H1 (cell line): ENCODE data around the gene ZSWIM6. TPM values are rescaled to one million over a fixed set of nuclear protein-coding genes. Genes with fewer than 3 reads are reported as not detected.

Source experiments
- CHD2 ChIP-seq: IDR thresholded peaks from 2 replicates; pipeline ENCODE4 v1.6.1; 2012; ENCODE audit warnings: low read length, improper control_type of control experiment
- SIN3A ChIP-seq, 2 experiments: IDR thresholded peaks in 1 of 2; conservative IDR thresholded peaks in 1 of 2; 2 replicates each; pipeline ENCODE4 v1.6.1; 2011 to 2012; ENCODE audit warnings: low read length in 2 of 2, improper control_type of control experiment in 1 of 2, low read depth in 1 of 2, mild to moderate bottlenecking in 1 of 2
- SIRT6 ChIP-seq: IDR thresholded peaks from one replicate; pipeline ENCODE4 v1.7.1; 2012; ENCODE audit warnings: low read length, inconsistent platforms
- USF2 ChIP-seq: IDR thresholded peaks from 2 replicates; pipeline ENCODE4 v1.6.1; 2011; ENCODE audit warnings: low read length, improper control_type of control experiment
- polyA plus RNA-seq, 7 experiments: library from polyadenylated mRNA; depleted of rRNA in 3 of 7; stranded (reverse) in 5 of 7; unstranded in 2 of 7; fragments of >200 nt in 5 of 7; fragments of 200-250 nt in 2 of 7; gene quantifications; 1 replicate in 5 of 7; 2 replicates in 1 of 7; 4 replicates in 1 of 7; pipeline versions ENCODE4 v1.2.1 to v1.2.3, GENCODE V29; 2011 to 2013; ENCODE audit warnings: missing spikeins in 2 of 7, mixed read lengths in 2 of 7
- total RNA-seq: library from RNA; stranded (reverse); fragmentation: NEBNext Ultra II Directional; extraction: Animal tissue kit (Norgen Biotek cat#: 25700); gene quantifications from 2 replicates; pipeline ENCODE4 v1.2.1, GENCODE V29; 2021

ZSWIM6 gene
- total and polyA plus RNA-seq, 2 of the 8 experiments (the other 6 are each of a cell fraction or from before 2014, with no cell fraction given), result 7.9 to 12.4 TPM

- TF ChIP-seq CHD2 (no peak), SIRT6 (no peak), USF2 (no peak), SIN3A (conservative IDR thresholded peaks at IDR 0.05 in 1 of 2, IDR thresholded peaks at IDR 0.05 in 1 of 2; ENCODE audit: low read depth in 1 of 2, low read length in 2 of 2) (no peak)
- TF ChIP-seq, all 59 proteins: peak for 0
Observed at GRCh38 chr5:61394078-61394704, 62.1 kb downstream of the ZSWIM6 start (continued).
